Activated T-helper 17 cell treated with anti-CD3 and anti-CD28 coated beads, Interleukin-2, amount 50 U/mL, for 72 hours (primary cell): ENCODE data around the gene TRAF7. TPM values are rescaled to one million over a fixed set of nuclear protein-coding genes. Genes with fewer than 3 reads are reported as not detected.

Source experiments
- ATAC-seq: fragments of 150-1000 bp; cut with Tn5 transposase; replicated peaks from 2 replicates; pipeline ENCODE4 v1.10.0; 2021; ENCODE audit warnings: mild to moderate bottlenecking, moderate library complexity
- H3K27ac Mint-ChIP-seq: one replicate; pipeline ENCODE4 v1.8.0; 2022; ENCODE audit warnings: mixed read lengths
- H3K27me3 Mint-ChIP-seq: one replicate; pipeline ENCODE4 v1.8.0; 2022; ENCODE audit warnings: mixed read lengths
- H3K36me3 Mint-ChIP-seq: one replicate; pipeline ENCODE4 v1.8.0; 2022; ENCODE audit warnings: low read depth, mild to moderate bottlenecking, mixed read lengths
- H3K4me1 Mint-ChIP-seq: one replicate; pipeline ENCODE4 v1.8.0; 2022; ENCODE audit warnings: mixed read lengths
- H3K4me3 Mint-ChIP-seq: one replicate; pipeline ENCODE4 v1.8.0; 2022; ENCODE audit warnings: mild to moderate bottlenecking, mixed read lengths
- H3K9me3 Mint-ChIP-seq: one replicate; pipeline ENCODE4 v1.8.0; 2022; ENCODE audit warnings: mixed read lengths
- total RNA-seq, 2 donors: library from RNA; stranded (reverse); gene quantifications; one replicate each; pipeline ENCODE4 v1.2.3, GENCODE V29; 2022

TRAF7 gene
- total RNA-seq, 2 donors from 2014 or later: 49.8 to 80.1 TPM

DNA sequence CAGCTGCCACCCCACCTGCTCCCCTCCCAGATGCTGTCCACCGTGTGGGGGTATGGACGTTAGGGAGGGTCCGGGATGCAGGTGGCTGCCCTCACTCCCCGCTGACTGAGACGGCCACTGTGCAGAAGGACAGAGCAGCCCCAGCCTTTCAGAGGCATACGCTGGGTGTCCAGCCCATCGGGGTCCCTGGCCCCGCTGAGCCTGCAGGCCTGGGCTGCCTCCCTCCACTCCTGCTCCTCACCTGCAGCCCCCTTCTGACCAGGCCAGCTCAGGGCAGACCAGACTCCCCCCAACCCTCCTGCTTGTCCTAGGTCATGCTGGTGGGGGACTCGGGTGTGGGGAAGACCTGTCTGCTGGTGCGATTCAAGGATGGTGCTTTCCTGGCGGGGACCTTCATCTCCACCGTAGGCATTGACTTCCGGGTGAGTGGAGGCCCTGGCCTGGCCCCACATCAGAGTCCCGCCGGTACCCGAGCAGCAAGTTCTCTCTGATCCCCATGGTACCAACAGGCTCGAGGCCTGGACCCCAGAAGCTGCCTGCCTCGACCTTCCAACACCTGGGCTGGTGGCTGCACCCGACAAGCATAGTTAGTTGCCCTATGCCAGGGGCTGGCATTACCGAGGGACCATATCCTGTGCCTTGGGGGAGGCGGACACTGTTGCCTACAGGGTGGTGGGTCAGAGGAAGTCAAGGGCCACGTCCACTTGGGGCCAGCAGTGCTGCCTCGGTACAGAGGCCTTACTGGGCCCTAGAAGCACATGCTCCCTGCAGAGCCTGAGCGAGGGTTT, 5.8 kb upstream of the TRAF7 start:
- peaks cover 40% of the 10 kb centered on the region for H3K36me3 Mint-ChIP-seq

DNA sequence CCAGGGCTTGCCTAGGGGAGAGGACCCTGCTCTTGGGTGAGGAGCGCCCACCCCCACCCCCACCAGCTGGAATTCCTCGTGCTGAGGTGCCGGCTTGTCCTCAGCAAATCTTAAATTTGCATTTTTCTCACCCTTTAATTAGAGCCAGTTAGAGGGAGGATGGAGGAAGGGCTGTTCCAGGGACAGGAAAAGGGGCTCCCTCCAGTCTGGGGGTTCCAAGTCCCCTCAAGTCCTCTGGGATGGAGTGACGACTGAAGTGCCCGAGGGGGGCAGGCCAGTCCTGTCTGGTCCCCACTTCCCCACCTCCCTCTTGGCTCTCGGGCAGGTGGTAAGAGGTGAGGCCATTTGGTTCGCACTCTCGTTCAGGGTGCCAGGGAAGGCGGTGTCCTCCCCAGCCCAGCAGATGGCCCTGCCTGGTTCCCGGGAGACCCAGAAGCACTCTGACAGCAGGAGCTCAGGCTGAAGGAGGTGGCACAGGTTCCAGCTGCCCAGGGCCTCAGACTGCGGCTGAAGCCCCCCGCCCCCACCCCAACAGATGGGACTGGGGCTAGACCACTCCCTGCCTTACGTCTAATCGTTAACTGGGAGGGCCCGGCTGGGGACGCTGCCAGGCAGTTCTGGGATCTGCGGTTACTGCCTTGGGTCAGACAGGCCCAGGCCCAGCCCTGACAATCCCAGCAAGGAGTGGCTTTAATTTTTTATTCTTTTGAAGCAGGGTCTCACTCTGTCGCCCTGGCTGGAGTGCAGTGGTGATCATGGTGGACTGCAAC, 5.0 kb upstream of the TRAF7 start:
- H3K27me3 Mint-ChIP-seq: no peaks in the 10 kb centered on the region
- peak overlapping the region; percentile 93 for H3K4me3 Mint-ChIP-seq
- peak overlapping the region; percentile 56 for H3K27ac Mint-ChIP-seq
- H3K36me3 Mint-ChIP-seq: peaks cover 48% of the 10 kb centered on the region
- H3K9me3 Mint-ChIP-seq: no peaks in the 10 kb centered on the region
- ATAC-seq: no peak
- H3K4me1 Mint-ChIP-seq: peaks cover 4% of the 10 kb centered on the region

More for the DNA sequence above, 5.8 kb upstream of the TRAF7 start:
- Mint-ChIP-seq H3K4me1 (peaks cover 4% of the 10 kb centered on the region), H3K27me3 (no peaks in the 10 kb centered on the region), H3K4me3 (peak overlapping the region; percentile 93), H3K9me3 (no peaks in the 10 kb centered on the region), H3K27ac (no peak overlapping the region)
- ATAC-seq: no peak

DNA sequence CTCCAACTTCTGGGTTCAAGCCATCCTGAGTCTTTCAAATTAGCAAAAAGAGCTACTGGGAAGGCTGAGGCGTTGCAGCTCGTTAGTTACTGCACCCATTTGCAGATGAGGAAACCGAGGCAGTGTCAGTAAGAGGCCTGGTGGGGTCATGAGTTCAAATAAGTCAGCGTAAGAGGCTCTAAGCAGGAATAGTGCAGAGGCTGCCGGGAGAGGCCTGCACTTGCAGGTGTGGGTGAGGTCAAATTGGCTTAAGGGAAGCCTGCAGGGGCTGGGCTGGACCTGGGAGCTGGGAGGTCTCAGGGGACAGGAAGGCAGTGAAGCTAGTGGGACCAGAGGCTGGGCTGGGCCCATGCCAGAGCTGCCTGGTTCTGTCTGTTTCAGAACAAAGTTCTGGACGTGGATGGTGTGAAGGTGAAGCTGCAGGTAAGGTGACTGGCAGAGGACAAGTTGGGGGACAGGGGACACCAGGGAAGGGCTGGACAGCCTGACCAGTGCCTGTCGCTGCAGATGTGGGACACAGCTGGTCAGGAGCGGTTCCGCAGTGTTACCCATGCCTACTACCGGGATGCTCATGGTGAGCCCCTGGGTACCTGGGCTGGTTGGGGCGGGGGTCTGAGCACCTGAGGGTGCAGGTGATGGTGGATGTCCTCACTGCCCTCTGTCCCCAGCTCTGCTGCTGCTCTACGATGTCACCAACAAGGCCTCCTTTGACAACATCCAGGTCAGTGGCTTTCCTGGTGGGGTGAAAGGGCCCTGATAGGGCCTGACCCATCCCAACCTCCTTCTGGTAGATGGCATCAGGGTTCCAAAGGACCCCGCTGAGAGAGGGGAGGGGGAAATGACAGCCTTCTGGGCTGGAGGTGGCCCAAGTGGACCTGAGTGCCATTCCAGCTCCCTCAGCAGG, 4.1 kb upstream of the TRAF7 start:
- Mint-ChIP-seq H3K27me3 (no peaks in the 10 kb centered on the region), H3K4me1 (peaks cover 9% of the 10 kb centered on the region), H3K4me3 (peak overlapping the region; percentile 93), H3K9me3 (no peaks in the 10 kb centered on the region), H3K36me3 (peaks cover 48% of the 10 kb centered on the region), H3K27ac (peak overlapping the region; percentile 56)
- no peak for ATAC-seq

DNA sequence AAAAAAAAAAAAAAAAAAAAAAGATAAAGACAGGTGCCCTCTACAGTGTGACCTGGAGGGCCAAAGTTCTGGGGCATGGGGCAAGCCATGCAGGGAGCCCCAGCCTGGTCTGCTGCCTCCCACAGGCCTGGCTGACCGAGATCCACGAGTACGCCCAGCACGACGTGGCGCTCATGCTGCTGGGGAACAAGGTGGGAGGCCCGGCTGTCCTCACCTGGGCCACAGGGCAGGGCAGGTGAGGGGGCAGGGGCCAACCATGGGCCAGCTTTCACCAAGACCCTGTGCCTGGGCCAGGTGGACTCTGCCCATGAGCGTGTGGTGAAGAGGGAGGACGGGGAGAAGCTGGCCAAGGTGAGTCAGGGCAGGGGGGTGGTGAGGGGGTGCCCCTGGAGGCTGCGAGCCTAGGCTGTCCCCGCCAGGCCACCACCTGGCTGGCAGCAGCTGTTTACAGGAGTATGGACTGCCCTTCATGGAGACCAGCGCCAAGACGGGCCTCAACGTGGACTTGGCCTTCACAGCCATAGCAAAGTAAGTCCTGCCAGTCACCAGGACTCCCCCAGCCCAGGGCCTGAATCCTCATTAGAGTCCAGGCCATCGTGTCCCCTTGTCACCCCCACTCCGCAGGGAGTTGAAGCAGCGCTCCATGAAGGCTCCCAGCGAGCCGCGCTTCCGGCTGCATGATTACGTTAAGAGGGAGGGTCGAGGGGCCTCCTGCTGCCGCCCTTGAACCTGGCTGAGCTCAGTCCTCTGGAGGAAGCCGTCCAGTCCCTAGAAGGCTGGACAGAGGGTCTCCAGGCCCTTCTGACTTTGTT, 2.7 kb upstream of the TRAF7 start:
- Mint-ChIP-seq H3K4me3 (peak overlapping the region; percentile 93), H3K27me3 (no peaks in the 10 kb centered on the region), H3K36me3 (peaks cover 48% of the 10 kb centered on the region), H3K27ac (peak overlapping the region; percentile 82), H3K9me3 (no peaks in the 10 kb centered on the region), H3K4me1 (peaks cover 20% of the 10 kb centered on the region)
- no peak for ATAC-seq

DNA sequence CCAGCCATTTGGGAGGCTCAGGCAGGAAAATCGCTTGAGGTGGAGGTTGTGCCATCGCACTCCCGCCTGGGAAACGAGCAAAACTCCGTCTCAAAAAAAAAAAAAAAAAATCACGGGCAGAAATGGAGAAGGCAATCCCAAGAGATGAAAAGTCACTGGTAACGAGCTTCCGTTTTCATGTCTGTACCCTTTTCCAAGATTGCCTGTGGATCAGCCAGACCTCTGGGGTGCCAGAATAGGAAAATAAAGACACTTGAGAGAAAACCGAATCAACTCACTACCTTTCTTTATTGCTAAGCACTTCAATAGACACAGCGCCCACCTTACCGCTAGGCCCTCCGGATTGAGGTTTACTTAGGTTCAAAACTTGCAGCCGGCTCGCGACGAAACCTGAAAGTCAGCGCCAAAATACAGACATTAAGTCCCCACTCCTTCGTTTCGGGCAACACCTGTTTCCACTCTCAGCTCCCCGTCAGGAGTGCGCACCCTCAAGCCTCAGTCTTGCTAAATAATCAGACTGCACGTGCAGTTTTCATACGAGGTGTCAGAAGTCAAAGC, 970 bp upstream of the TRAF7 start:
- ATAC-seq: no peak
- Mint-ChIP-seq H3K36me3 (peaks cover 48% of the 10 kb centered on the region), H3K9me3 (no peaks in the 10 kb centered on the region), H3K27ac (peak overlapping the region; percentile 82), H3K4me3 (peak overlapping the region; percentile 93), H3K27me3 (no peaks in the 10 kb centered on the region), H3K4me1 (peaks cover 20% of the 10 kb centered on the region)

DNA sequence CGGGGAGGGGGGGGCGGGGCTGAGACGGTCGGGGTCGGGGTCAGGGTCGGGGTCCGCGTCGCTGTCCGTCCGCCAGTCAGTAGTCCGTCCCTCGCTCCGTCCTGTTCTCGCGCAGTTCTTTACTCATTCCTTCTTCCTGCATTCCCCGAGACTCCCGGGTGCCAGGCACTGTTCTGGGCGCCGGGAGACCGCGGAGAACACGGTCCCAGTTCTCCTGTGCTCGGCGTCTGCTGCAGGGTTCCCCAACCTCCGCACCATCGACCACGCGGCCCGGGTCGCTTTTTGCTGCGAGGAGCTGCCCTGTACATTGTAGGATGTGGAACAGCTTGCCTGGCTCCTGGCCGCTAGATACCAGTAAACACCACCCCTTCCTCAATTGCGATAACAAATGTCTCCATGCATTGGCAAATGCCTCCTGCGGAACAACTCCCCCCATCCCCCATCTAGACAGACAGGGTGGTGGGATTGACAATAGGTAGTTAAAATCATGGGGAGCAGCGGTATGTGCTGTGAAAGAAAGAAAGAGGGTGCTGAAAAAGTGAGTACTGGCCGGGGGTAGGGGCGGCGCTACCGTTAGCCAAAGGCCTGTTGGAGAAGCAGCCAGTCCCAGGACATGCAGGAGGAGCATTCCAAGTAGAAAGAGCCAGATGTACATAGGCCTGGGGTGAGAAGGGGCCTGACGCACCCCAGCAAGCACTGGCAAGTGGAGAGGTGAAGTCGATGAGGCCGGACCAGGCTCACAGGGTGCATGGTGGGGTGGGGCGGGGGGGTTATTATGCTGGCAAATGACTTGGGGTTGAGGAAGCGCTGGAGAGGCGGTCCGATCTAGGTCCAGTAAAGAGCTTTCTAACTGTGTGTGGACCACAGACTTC, 631 bp downstream of the TRAF7 start:
- Mint-ChIP-seq H3K27me3 (no peaks in the 10 kb centered on the region), H3K9me3 (no peaks in the 10 kb centered on the region)
- no peak for ATAC-seq

DNA sequence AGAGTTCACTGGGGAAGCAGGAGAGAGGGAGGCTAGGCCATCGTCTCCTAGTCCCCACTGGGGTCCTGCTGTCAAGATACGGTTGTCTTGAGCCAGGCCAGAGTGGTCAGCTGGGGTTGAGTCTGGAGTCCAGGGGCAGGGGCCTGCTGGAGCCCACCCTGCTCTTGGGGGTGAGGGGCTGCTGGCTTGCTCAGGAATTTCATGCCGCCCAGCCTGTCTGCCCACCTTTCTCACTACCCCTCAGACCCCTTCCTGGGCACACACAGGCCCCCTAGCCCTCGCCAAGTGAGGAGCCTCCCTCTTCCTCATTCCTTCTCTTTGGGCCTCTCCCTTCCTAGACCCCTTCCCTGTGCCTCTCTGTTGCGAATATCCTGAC, 1.3 kb downstream of the TRAF7 start:
- H3K9me3 Mint-ChIP-seq: no peaks in the 10 kb centered on the region
- peak overlapping the region; percentile 93 for H3K4me3 Mint-ChIP-seq
- H3K27me3 Mint-ChIP-seq: no peaks in the 10 kb centered on the region
- peaks cover 15% of the 10 kb centered on the region for H3K4me1 Mint-ChIP-seq
- peak overlapping the region; percentile 82 for H3K27ac Mint-ChIP-seq
- peaks cover 38% of the 10 kb centered on the region for H3K36me3 Mint-ChIP-seq
- ATAC-seq: no peak

More for the DNA sequence above, 631 bp downstream of the TRAF7 start:
- Mint-ChIP-seq H3K36me3 (peaks cover 44% of the 10 kb centered on the region), H3K4me3 (peak overlapping the region; percentile 93), H3K27ac (peak overlapping the region; percentile 82), H3K4me1 (peaks cover 18% of the 10 kb centered on the region)

DNA sequence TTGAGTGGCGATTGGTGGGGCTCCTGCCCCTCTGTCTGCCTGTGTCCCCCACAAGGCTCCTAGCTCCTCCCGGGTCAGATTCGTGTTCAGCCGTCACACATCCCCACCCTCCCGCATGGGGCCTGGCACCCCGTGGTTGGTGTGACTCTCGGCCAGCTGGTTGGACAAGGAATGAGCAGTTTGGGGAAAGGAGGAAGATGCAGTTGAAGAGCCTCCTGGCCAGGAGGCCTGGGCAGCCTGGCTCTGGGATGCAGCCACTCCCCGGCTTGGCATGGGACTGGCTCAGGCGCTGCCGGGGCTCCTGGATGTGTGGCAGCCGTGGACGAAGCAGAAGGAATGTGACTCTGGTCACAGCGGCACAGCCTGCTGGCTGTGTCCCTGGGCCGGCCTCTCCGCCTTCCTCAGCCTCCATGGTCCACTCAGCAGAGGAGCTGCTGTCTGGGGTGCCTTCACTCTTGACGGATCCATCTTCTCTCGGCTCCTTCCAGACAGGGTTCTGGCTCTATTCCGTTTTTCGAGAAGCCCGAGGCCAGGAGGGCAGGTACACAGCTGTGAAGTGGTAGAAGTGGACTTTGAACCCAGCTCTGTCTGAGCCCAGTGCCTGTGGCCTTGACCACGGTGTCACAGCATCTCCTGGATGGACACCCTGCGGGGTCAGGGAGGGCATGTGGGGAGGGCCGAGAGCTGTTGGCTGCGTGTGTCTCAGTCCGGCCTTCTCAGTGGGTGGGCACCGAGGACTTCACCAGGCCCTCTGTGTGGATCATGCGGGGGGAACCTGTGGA, 2.1 kb downstream of the TRAF7 start:
- H3K4me3 Mint-ChIP-seq: peak overlapping the region; percentile 93
- H3K27ac Mint-ChIP-seq: peak overlapping the region; percentile 82
- H3K36me3 Mint-ChIP-seq: peaks cover 30% of the 10 kb centered on the region
- H3K4me1 Mint-ChIP-seq: peaks cover 15% of the 10 kb centered on the region
- no peak for ATAC-seq
- no peaks in the 10 kb centered on the region for H3K9me3 Mint-ChIP-seq
- H3K27me3 Mint-ChIP-seq: no peaks in the 10 kb centered on the region

DNA sequence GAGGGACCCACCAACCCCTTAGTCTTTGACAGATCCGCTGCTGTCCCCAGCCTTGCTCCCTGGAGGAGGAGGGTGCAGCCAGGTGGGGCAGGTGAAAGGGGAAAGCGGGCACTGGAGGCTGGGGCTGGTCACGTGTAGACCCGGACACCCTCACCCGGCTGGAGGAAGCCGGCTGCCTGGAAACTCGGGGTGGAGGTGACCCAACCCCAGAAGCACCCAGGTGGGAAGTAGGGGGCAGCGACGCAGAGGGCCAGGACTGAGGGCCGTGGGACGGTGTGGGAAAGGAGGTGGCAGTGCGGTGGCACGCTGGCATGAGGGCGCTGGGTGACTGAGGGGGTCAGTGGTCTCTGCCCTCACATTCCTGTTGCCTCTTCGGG, 2.7 kb downstream of the TRAF7 start:
- Mint-ChIP-seq H3K9me3 (no peaks in the 10 kb centered on the region), H3K27me3 (no peaks in the 10 kb centered on the region), H3K36me3 (peaks cover 24% of the 10 kb centered on the region), H3K4me1 (peaks cover 15% of the 10 kb centered on the region), H3K4me3 (peak overlapping the region; percentile 93), H3K27ac (peak overlapping the region; percentile 82)
- ATAC-seq: no peak

DNA sequence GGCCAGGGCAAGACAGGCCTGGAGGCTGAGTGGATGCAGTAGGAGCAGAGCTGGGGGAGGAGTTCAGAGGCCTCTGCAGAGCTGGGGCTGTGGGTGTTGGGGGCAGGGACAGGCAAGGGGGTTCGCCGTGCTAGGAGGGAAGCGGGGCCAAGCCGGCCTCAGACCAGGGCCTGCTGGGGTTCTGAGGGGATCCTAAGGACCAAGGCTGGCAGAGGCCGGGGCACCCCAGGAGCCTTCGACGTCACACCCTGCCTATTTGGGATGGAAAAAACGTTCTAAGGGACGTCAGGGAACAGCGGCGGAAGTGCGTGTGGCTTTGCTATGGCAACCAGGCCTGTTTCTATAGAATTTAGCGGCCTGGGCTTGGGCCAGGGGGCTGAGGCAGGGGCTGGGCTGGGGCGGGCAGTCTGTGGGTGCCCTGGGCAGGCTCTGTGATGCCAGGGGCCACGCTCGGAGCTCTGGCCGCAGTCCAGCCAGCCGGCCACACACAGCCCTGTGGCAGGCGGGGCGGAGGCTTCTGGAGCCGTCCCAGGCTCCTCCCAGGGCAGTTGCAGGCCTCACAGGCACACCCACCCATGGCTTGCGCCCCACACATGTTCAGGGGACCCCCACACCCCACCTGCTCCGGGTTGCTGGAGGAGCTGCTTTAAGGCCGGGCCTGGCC, 3.7 kb downstream of the TRAF7 start:
- Mint-ChIP-seq H3K9me3 (no peaks in the 10 kb centered on the region), H3K4me1 (peaks cover 15% of the 10 kb centered on the region), H3K36me3 (peaks cover 13% of the 10 kb centered on the region), H3K4me3 (no peak overlapping the region), H3K27me3 (no peaks in the 10 kb centered on the region), H3K27ac (peak overlapping the region; percentile 70)
- ATAC-seq: no peak

DNA sequence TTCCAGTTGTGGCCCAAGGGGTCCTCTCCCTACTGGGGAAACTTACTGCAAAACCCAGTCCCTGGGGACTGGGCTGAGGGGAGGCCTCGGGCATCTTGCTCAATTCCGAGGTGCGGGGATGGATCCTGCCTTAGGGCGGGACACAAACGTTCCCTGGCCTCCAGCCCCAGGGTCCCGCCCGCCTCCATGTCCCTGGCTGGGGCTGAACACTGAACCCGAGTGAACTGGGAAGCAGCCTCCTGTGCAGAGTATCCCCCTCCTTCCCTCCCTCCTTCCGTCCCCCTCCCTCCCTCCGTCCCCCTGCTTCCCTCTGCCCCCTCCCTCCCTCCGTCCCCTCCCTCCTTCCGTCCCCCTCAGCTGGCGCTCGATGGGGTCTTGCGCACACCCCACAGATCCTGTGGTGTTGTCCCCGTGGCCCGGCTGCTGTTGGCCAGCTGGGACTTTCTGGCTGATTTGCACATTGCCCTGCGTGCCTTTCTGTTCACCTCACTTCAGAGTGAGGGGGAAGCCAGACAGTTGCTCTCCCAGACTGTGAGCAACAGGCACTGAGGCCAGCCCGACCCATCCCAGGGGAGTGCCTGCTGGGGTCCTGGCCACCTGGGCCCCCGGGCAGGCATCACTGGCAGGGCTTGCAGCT, 5.5 kb downstream of the TRAF7 start:
- Mint-ChIP-seq H3K4me3 (no peak overlapping the region), H3K9me3 (no peaks in the 10 kb centered on the region), H3K36me3 (peaks cover 4% of the 10 kb centered on the region), H3K4me1 (peaks cover 15% of the 10 kb centered on the region), H3K27me3 (no peaks in the 10 kb centered on the region), H3K27ac (no peak overlapping the region)
- ATAC-seq: no peak
